Measurements from ENCODE around the gene IER3. TPM values are rescaled to one million over a fixed set of nuclear protein-coding genes. Genes with fewer than 3 reads are reported as not detected.

IER3 gene
- total RNA-seq, 2 donors from 2014 or later: 102 to 136 TPM

DNA sequence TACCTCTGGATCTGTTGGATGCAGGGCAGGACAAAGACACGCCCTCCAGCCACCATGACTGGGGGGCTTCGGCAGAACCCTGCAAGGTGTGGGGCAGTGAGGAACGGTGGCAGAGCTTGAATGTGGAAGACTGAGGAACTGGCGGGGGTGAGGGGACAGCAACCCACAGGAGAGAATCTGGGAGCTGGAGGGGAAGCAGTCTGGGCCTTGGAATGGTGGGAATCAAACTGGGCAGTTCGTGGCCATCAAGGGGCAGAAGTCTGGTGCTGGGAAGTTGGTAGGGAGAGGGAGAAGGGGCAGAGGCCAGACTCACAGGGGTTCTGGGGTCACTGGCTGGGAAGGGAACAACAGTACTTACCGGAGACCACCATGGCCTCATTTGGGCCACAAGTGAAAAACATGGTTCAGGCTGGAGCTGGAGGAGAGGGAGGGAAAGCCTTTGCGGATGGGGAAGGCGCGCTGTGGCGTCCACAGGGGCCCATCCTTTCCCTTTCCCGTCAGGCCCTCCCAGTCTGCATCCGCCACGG, 2.5 kb downstream of the IER3 start:
- H3K9me3 Mint-ChIP-seq: no peaks in the 10 kb centered on the region
- H3K4me3 ChIP-seq (ENCODE audit: low read length): peak overlapping the region; percentile 94
- TF ChIP-seq CTCF (conservative IDR thresholded peaks at IDR 0.05): no peak
- no peaks in the 10 kb centered on the region for H3K27me3 Mint-ChIP-seq (ENCODE audit: insufficient read depth)
- H3K36me3 Mint-ChIP-seq (ENCODE audit: low read depth): peaks cover 57% of the 10 kb centered on the region
- H3K27me3 ChIP-seq (ENCODE audit: control insufficient read depth, insufficient read depth, low read length, poor library complexity, severe bottlenecking): no peaks in the 10 kb centered on the region
- no peak overlapping the region for H3K27ac ChIP-seq (ENCODE audit: low read depth, low read length)
- H3K36me3 ChIP-seq (ENCODE audit: control insufficient read depth, insufficient read depth, low read length): peaks cover 55% of the 10 kb centered on the region
- peaks cover 26% of the 10 kb centered on the region for H3K4me1 Mint-ChIP-seq
- WGBS, 2 experiments (ENCODE audit: insufficient coverage in 1 of 2, insufficient read length in 1 of 2): 27 to 31% methylated on average over 7 to 13 of the region's 13 CpGs
- peak overlapping the region; percentile 98 for H3K4me3 Mint-ChIP-seq
- peak overlapping the region; percentile 99 for H3K9ac ChIP-seq (ENCODE audit: extremely low read depth, low read length, poor library complexity, severe bottlenecking)
- no peaks in the 10 kb centered on the region for H3K9me3 ChIP-seq (ENCODE audit: control insufficient read depth, low read length)
- H3K27ac Mint-ChIP-seq: peak overlapping the region; percentile 91
- no peak for DNase-seq
- H3K4me1 ChIP-seq (ENCODE audit: control insufficient read depth, insufficient read depth, low read length): peaks cover 5% of the 10 kb centered on the region

DNA sequence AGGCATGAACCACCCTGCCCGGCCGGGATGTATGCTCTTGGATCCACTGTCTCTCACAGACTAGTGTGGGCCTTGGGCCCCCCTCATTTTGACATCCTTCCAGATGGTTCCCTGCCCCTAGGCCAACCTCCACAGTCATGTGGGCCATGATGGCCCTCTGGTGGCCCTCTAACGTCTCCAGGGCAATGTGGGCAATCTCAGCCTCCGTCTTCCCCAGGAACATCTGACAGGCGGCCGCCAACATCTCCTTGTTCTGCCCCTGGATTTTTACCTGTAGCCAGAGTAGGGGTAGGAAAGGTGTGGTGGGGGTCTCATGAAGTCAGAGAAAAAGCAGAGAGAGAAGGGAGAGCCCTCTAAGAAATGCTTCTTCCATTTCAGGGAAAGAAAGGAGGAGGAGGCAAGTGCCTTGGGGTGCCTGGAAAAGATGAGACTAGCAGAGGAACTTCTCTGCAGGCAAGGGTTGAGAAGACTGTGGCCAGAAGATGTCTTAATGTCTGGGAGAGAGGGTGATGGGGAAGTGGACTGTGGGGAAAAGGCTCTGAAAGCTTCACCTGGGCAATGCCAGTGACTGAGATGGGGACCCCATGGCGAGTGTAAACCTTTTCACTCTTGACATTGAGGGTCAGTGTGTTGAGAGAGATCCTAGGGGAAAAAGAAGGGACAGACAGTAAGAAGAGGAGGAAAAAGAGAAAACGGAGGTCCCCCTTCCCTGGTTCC, 3.1 kb downstream of the IER3 start:
- H3K9ac ChIP-seq (ENCODE audit: extremely low read depth, low read length, poor library complexity, severe bottlenecking): peak overlapping the region; percentile 99
- peak overlapping the region; percentile 98 for H3K4me3 Mint-ChIP-seq
- peak overlapping the region; percentile 91 for H3K27ac Mint-ChIP-seq
- H3K4me1 Mint-ChIP-seq: peaks cover 26% of the 10 kb centered on the region
- 84 to 91% methylated on average over 8 of the region's 8 CpGs for WGBS, 2 experiments (ENCODE audit: insufficient coverage in 1 of 2, insufficient read length in 1 of 2)
- no peaks in the 10 kb centered on the region for H3K9me3 ChIP-seq (ENCODE audit: control insufficient read depth, low read length)
- H3K4me1 ChIP-seq (ENCODE audit: control insufficient read depth, insufficient read depth, low read length): peaks cover 5% of the 10 kb centered on the region
- DNase-seq: peak; percentile 79
- H3K4me3 ChIP-seq (ENCODE audit: low read length): peak overlapping the region; percentile 94
- peaks cover 62% of the 10 kb centered on the region for H3K36me3 Mint-ChIP-seq (ENCODE audit: low read depth)
- H3K27ac ChIP-seq (ENCODE audit: low read depth, low read length): no peak overlapping the region
- H3K36me3 ChIP-seq (ENCODE audit: control insufficient read depth, insufficient read depth, low read length): peaks cover 58% of the 10 kb centered on the region
- no peaks in the 10 kb centered on the region for H3K27me3 Mint-ChIP-seq (ENCODE audit: insufficient read depth)
- TF ChIP-seq CTCF (conservative IDR thresholded peaks at IDR 0.05): peak; percentile 36
- H3K27me3 ChIP-seq (ENCODE audit: control insufficient read depth, insufficient read depth, low read length, poor library complexity, severe bottlenecking): no peaks in the 10 kb centered on the region
- H3K9me3 Mint-ChIP-seq: no peaks in the 10 kb centered on the region

- H3K9me3 ChIP-seq (ENCODE audit: control insufficient read depth, low read length): no peaks in the 10 kb centered on the region
- WGBS, 2 experiments (ENCODE audit: insufficient coverage in 1 of 2, insufficient read length in 1 of 2): 97 to 100% methylated on average over 1 to 2 of the region's 2 CpGs
- no peaks in the 10 kb centered on the region for H3K27me3 Mint-ChIP-seq (ENCODE audit: insufficient read depth)
- H3K4me1 Mint-ChIP-seq: peaks cover 24% of the 10 kb centered on the region
- TF ChIP-seq CTCF (conservative IDR thresholded peaks at IDR 0.05): no peak
- H3K9ac ChIP-seq (ENCODE audit: extremely low read depth, low read length, poor library complexity, severe bottlenecking): no peak overlapping the region
- H3K27me3 ChIP-seq (ENCODE audit: control insufficient read depth, insufficient read depth, low read length, poor library complexity, severe bottlenecking): no peaks in the 10 kb centered on the region
- H3K27ac Mint-ChIP-seq: peak overlapping the region; percentile 50
- peak overlapping the region; percentile 98 for H3K4me3 Mint-ChIP-seq
- peaks cover 65% of the 10 kb centered on the region for H3K36me3 ChIP-seq (ENCODE audit: control insufficient read depth, insufficient read depth, low read length)
- no peak overlapping the region for H3K27ac ChIP-seq (ENCODE audit: low read depth, low read length)
- H3K36me3 Mint-ChIP-seq (ENCODE audit: low read depth): peaks cover 69% of the 10 kb centered on the region
- peaks cover 5% of the 10 kb centered on the region for H3K4me1 ChIP-seq (ENCODE audit: control insufficient read depth, insufficient read depth, low read length)
- no peak for DNase-seq
- no peak overlapping the region for H3K4me3 ChIP-seq (ENCODE audit: low read length)
- no peaks in the 10 kb centered on the region for H3K9me3 Mint-ChIP-seq
Measured at GRCh38 chr6:30740540-30740870, 3.8 kb downstream of the IER3 start.

Measured in endodermal cell (in vitro differentiated cells).